Fibroblast of mammary gland (primary cell): Measurements from ENCODE around the gene RNF212.
"Not testable (repeated sequence)": the region's sequence is repeated elsewhere in the genome, so short reads cannot be mapped to it uniquely, and the experiment has no call there.

Experiments
- DNase-seq: peaks from one replicate; pipeline ENCODE4 v3.0.0-alpha.2; 2010; ENCODE audit warnings: low read depth
- H3K4me3 ChIP-seq: 2 replicates; pipeline ENCODE4 v1.5.1; 2011; ENCODE audit warnings: low read depth, mild to moderate bottlenecking, low read length, moderate library complexity; ENCODE audit not compliant: control insufficient read depth
- TF ChIP-seq, protein P1 (sequence below): conservative IDR thresholded peaks from 2 replicates; pipeline ENCODE4 v1.5.1; 2011; ENCODE audit warnings: low read depth, low read length, inconsistent platforms; ENCODE audit not compliant: control insufficient read depth, insufficient read depth

The RNF212 gene

GRCh38 chr4:1136048-1136447 lies 22.7 kb upstream of the RNF212 start:
- TF ChIP-seq, protein P1, sequence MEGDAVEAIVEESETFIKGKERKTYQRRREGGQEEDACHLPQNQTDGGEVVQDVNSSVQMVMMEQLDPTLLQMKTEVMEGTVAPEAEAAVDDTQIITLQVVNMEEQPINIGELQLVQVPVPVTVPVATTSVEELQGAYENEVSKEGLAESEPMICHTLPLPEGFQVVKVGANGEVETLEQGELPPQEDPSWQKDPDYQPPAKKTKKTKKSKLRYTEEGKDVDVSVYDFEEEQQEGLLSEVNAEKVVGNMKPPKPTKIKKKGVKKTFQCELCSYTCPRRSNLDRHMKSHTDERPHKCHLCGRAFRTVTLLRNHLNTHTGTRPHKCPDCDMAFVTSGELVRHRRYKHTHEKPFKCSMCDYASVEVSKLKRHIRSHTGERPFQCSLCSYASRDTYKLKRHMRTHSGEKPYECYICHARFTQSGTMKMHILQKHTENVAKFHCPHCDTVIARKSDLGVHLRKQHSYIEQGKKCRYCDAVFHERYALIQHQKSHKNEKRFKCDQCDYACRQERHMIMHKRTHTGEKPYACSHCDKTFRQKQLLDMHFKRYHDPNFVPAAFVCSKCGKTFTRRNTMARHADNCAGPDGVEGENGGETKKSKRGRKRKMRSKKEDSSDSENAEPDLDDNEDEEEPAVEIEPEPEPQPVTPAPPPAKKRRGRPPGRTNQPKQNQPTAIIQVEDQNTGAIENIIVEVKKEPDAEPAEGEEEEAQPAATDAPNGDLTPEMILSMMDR, result no peak
- H3K4me3 ChIP-seq, result no peak overlapping the region
- DNase-seq, result no peak

GRCh38 chr4:1133033-1133432 lies 19.7 kb upstream of the RNF212 start:
- TF ChIP-seq, protein P1, result no peak
- DNase-seq, result no peak
- H3K4me3 ChIP-seq, result no peak overlapping the region

DNA sequence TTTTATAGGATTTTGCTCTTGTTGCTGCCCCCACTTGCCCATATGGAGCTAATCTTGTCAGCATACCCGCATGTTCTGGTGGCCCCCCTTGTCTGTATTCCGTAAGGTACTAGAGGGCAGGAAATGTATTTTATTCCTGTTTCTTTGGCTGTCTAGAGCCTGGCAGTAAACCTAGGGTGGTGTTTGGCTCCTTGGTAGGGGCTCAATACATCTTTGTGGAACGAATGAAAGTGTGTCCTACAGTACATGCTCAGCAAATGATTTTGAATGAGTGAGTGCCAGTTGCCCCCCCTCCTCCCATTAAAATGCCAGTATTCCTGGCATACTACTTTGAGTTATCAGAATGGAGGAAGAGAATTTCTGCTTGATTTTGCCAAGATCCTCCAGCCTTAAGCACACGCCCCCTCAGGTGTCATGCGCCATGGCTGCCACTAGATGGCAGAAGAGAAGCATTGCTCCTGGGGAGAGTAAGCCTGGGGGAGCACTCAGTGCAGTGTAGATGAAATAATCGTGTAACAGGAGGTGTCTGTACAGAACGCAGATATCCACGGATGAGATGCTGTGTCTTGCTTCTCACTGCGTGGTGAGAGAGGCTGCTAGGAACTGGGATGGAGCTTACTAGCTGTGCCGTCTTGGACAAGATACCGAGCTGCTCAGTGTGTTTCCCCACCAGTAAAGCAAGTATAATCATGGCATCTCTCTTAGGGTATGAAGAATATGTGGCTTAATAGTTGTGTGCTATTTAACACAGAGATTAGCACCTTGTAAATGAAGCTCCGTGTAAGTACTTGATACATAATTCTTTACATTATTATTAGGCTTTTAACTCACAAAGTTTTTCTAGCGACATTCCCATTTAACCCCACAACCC lies 17.2 kb upstream of the RNF212 start:
- H3K4me3 ChIP-seq, result no peak overlapping the region
- TF ChIP-seq, protein P1, result peak; percentile 100
- peak; percentile 79 for DNase-seq

GRCh38 chr4:1126506-1126905 lies 13.1 kb upstream of the RNF212 start:
- peak; percentile 25 for DNase-seq
- TF ChIP-seq, protein P1, result no peak
- H3K4me3 ChIP-seq, result no peak overlapping the region

DNA sequence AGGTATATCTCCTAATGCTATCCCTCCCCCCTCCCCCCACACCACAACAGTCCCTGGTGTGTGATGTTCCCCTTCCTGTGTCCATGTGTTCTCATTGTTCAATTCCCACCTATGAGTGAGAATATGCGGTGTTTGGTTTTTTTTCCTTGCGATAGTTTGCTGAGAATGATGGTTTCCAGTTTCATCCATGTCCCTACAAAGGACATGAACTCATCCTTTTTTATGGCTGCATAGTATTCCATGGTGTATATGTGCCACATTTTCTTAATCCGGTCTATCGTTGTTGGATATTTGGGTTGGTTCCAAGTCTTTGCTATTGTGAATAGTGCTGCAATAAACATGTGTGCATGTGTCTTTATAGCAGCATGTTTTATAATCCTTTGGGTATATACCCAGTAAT lies 12.1 kb upstream of the RNF212 start:
- not testable (repeated sequence) for DNase-seq, H3K4me3 ChIP-seq

- no peak overlapping the region for H3K4me3 ChIP-seq
- TF ChIP-seq, protein P1, result no peak
- DNase-seq, result no peak
These were observed 11.5 kb upstream of the RNF212 start for GRCh38 chr4:1124818-1125217.

GRCh38 chr4:1122505-1122904 lies 9.1 kb upstream of the RNF212 start:
- no peak overlapping the region for H3K4me3 ChIP-seq
- TF ChIP-seq, protein P1, result no peak
- peak; percentile 34 for DNase-seq
